Spleen (tissue), 11 donors: ENCODE measurements around the gene CACNA1A. TPM values are rescaled to one million over a fixed set of nuclear protein-coding genes. Genes with fewer than 3 reads are reported as not detected.

Experiments used
- DNase-seq: peaks from one replicate; pipeline ENCODE4 v3.0.0-alpha.2; 2020
- H3K27ac ChIP-seq, 8 donors: fragments of 200-600 bp; sonication (generic) in 7 of 8; 1 replicate in 4 of 8; 2 replicates in 4 of 8; pipeline versions ENCODE4 v1.5.0 to v1.8.0; 2016 to 2021; ENCODE audit warnings: inconsistent platforms in 4 of 8, mild to moderate bottlenecking in 4 of 8, moderate library complexity in 1 of 8
- H3K27me3 ChIP-seq, 7 donors: fragments of 200-600 bp; sonication (generic) in 6 of 7; replicated peaks in 1 of 7; 1 replicate in 4 of 7; 2 replicates in 3 of 7; pipeline versions ENCODE4 v1.5.0 to v1.8.0; 2016 to 2021; ENCODE audit warnings: inconsistent platforms in 3 of 7, mild to moderate bottlenecking in 1 of 7
- H3K36me3 ChIP-seq, 6 donors: fragments of 200-600 bp; sonication (generic) in 5 of 6; 1 replicate in 4 of 6; 2 replicates in 2 of 6; pipeline versions ENCODE4 v1.5.0 to v1.8.0; 2016 to 2021; ENCODE audit warnings: inconsistent platforms in 2 of 6
- H3K4me1 ChIP-seq, 6 donors: fragments of 200-600 bp; sonication (generic) in 5 of 6; 1 replicate in 3 of 6; 2 replicates in 3 of 6; pipeline versions ENCODE4 v1.5.0 to v1.8.0; 2016 to 2021; ENCODE audit warnings: inconsistent platforms in 3 of 6
- H3K4me3 ChIP-seq, 8 donors: fragments of 200-600 bp; sonication (generic) in 7 of 8; 1 replicate in 4 of 8; 2 replicates in 4 of 8; pipeline versions ENCODE4 v1.5.0 to v1.8.0; 2016 to 2021; ENCODE audit warnings: inconsistent platforms in 4 of 8, mild to moderate bottlenecking in 4 of 8, moderate library complexity in 2 of 8
- H3K9me3 ChIP-seq, 8 donors: fragments of 200-600 bp; sonication (generic) in 7 of 8; 1 replicate in 4 of 8; 2 replicates in 4 of 8; pipeline versions ENCODE4 v1.5.0 to v1.8.0; 2016 to 2021; ENCODE audit warnings: inconsistent platforms in 4 of 8
- POLR2A ChIP-seq, 3 donors: fragments of 450-650 bp; IDR thresholded peaks; one replicate each; pipeline ENCODE4 v1.5.1; 2017; ENCODE audit warnings: antibody characterized with exemption in 3 of 3, mild to moderate bottlenecking in 1 of 3
- POLR2AphosphoS5 ChIP-seq, 3 donors: sonication (generic); formaldehyde crosslinking; IDR thresholded peaks; one replicate each; pipeline ENCODE4 v1.5.1; 2017; ENCODE audit warnings: antibody characterized with exemption in 3 of 3
- WGBS, 5 donors: extraction: QIAGEN DNeasy Blood & Tissue Kit in 3 of 5; methylation state at CpG; one replicate each; pipeline versions ENCODE4 v1.1.5 to v1.1.7; 2013 to 2018; 5-methylcytosine and 5-hydroxymethylcytosine counted together
- intact Hi-C: fragments of 100-400 bp; cut with DNase I; formaldehyde crosslinking; loops from one replicate; pipeline ENCODE4 v1.15.0; 2023; ENCODE audit warnings: low total_unique reads
- polyA plus RNA-seq, 3 donors: library from polyadenylated mRNA; stranded (reverse); fragments of 200-250 nt; gene quantifications; one replicate each; pipeline ENCODE4 v1.2.1, GENCODE V29; 2013
- total RNA-seq, 7 donors: library from RNA; depleted of rRNA in 3 of 7; stranded (reverse); fragments of >200 nt in 3 of 7; fragmentation: NEBNext Ultra II Directional in 4 of 7; extraction: Animal tissue kit (Norgen Biotek cat#: 25700) in 4 of 7; gene quantifications; one replicate each; pipeline versions ENCODE4 v1.1.0 to v1.2.1, GENCODE V29; 2016 to 2021
- TF ChIP-seq, protein P1 (sequence below), 11 experiments: fragments of 200-600 bp in 7 of 11; fragments of 450-650 bp in 4 of 11; sonication (generic) in 4 of 11; IDR thresholded peaks in 8 of 11; conservative IDR thresholded peaks in 3 of 11; 1 replicate in 7 of 11; 2 replicates in 4 of 11; pipeline versions ENCODE4 v1.4.0 to v1.8.0; 2016 to 2021; ENCODE audit warnings: antibody characterized with exemption in 11 of 11, inconsistent platforms in 4 of 11, mild to moderate bottlenecking in 1 of 11
- donor health status: healthy with polysubstance abuse.
- donor health status: DM: no; HTN: no; CAD: no; lungs with moderate emphysema.
- donor health status: DM: no; HTN: no; CAD: no.
- donor health status: Bipolar disorder and iron deficiency.
- donor health status: healthy.
- donor health status: DM: no; HTN: no; CAD: no.
- donor health status: DM: yes; HTN: yes; CAD: no.

Gene CACNA1A
- total and polyA plus RNA-seq, 10 donors = 0.39 to 1.9 (median 0.75) TPM

DNA sequence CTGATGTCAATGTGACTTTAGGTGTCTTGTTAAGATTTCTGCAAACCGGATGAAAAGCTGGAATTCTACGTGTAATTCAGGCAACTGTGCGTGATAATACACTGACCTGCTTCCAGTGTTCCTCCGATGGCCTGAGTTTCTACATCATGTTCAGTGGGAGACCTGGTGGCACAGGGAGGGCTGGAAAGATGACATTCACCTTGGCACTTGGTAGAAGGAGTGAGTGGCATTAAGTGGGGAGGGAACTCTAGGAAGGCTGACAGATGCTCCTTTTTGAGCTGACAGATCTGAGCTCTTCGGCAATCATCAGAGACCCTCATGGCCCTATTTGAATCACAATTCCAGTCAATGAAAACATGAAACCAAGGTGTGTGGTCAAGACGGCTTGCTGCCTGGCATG is 4.0 kb downstream of the CACNA1A start:
- peaks cover 0 to 17% (median 8%) of the 10 kb centered on the region in 6 donors for H3K4me1 ChIP-seq
- H3K4me3 ChIP-seq = no peak overlapping the region
- peaks cover 0 to 9% (median 0%) of the 10 kb centered on the region in 8 donors for H3K9me3 ChIP-seq
- H3K27ac ChIP-seq = no peak overlapping the region
- TF ChIP-seq POLR2AphosphoS5 (IDR thresholded peaks at IDR 0.05) = no peak
- no peak for TF ChIP-seq POLR2A (IDR thresholded peaks at IDR 0.05)
- TF ChIP-seq, protein P1, sequence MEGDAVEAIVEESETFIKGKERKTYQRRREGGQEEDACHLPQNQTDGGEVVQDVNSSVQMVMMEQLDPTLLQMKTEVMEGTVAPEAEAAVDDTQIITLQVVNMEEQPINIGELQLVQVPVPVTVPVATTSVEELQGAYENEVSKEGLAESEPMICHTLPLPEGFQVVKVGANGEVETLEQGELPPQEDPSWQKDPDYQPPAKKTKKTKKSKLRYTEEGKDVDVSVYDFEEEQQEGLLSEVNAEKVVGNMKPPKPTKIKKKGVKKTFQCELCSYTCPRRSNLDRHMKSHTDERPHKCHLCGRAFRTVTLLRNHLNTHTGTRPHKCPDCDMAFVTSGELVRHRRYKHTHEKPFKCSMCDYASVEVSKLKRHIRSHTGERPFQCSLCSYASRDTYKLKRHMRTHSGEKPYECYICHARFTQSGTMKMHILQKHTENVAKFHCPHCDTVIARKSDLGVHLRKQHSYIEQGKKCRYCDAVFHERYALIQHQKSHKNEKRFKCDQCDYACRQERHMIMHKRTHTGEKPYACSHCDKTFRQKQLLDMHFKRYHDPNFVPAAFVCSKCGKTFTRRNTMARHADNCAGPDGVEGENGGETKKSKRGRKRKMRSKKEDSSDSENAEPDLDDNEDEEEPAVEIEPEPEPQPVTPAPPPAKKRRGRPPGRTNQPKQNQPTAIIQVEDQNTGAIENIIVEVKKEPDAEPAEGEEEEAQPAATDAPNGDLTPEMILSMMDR (IDR thresholded peaks at IDR 0.05 in 8 of 11, conservative IDR thresholded peaks at IDR 0.05 in 3 of 11) = no peak
- no peak for DNase-seq
- intact Hi-C loops = no loop called here
- H3K27me3 ChIP-seq = peaks cover 0 to 82% (median 31%) of the 10 kb centered on the region in 7 donors
- H3K36me3 ChIP-seq = no peaks in the 10 kb centered on the region
- 87 to 95% (median 88%) methylated on average over 6 of the region's 6 CpGs for WGBS, 5 donors

DNA sequence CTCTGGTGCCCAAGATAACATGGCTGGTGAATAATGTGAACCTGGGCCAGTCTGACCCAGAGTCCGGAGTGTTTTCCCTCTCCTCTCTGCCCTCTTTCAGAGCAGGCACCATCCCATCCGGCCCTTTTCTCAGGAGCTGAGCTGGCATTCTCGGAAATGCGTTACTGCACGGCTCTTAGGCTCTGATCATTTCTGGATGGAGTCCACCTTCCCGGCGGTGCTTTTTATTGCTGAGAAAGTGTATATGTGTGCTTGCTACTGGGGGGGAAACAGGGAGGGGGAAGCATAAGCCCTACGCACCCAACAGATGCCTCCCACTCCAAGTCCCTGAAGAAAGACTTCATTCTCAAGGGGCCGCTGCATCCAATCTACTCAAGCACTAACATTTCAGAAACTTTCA is 6.6 kb downstream of the CACNA1A start:
- H3K4me3 ChIP-seq = no peak overlapping the region
- DNase-seq = no peak
- no peaks in the 10 kb centered on the region for H3K4me1 ChIP-seq
- peaks cover 0 to 61% (median 11%) of the 10 kb centered on the region in 7 donors for H3K27me3 ChIP-seq
- H3K27ac ChIP-seq = no peak overlapping the region
- intact Hi-C loops = no loop called here
- 88 to 94% (median 91%) methylated on average over 9 of the region's 9 CpGs for WGBS, 5 donors
- H3K36me3 ChIP-seq = no peaks in the 10 kb centered on the region
- TF ChIP-seq POLR2AphosphoS5 (IDR thresholded peaks at IDR 0.05) = no peak
- TF ChIP-seq, protein P1 (IDR thresholded peaks at IDR 0.05 in 8 of 11, conservative IDR thresholded peaks at IDR 0.05 in 3 of 11) = no peak
- no peak for TF ChIP-seq POLR2A (IDR thresholded peaks at IDR 0.05)
- peaks cover 0 to 9% (median 0%) of the 10 kb centered on the region in 8 donors for H3K9me3 ChIP-seq

DNA sequence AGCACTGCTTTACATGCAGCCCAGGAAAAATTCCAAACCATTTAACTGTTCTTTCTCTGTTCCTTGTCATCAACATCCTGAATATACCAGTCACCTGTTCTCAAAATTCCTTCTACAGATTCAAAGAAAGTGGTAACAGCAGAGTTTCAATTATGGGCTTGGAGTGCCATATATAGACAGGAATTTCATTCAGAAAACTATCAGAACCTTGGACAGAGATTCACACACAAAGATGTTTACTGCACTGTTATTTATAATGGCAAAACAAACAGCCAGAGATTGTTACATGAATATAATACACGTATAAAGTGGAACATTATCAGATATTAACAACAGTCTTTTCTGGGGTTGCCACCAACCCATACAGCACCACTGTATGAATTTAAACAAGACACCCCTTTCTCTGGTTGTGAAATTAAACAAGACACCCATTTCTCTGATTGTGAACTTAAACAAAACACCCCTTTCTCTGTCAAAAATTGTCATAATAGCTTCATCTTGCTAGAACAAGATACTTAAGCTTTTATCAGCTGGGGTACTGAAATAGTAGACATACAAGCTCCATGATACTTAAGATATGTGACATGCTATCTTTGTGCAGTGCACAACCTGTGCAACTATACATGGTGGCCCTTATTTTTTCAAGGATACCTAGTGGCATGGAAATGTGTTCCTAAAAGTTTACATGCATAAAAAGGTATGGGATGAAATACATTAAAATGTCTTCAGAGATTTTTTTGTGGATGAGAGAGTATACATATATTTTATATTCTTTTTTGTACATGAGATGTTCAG is 12.6 kb downstream of the CACNA1A start:
- H3K36me3 ChIP-seq = no peaks in the 10 kb centered on the region
- H3K4me3 ChIP-seq = no peak overlapping the region
- peaks cover 0 to 31% (median 0%) of the 10 kb centered on the region in 7 donors for H3K27me3 ChIP-seq
- no peak overlapping the region for H3K27ac ChIP-seq
- H3K9me3 ChIP-seq = peaks cover 0 to 15% (median 0%) of the 10 kb centered on the region in 8 donors
- no peak for TF ChIP-seq POLR2A (IDR thresholded peaks at IDR 0.05)
- no peak for TF ChIP-seq POLR2AphosphoS5 (IDR thresholded peaks at IDR 0.05)
- TF ChIP-seq, protein P1 (IDR thresholded peaks at IDR 0.05 in 8 of 11, conservative IDR thresholded peaks at IDR 0.05 in 3 of 11) = no peak
- H3K4me1 ChIP-seq = no peaks in the 10 kb centered on the region
- WGBS, 5 donors = 70 to 93% (median 85%) methylated on average over 1 of the region's 1 CpG
- DNase-seq = no peak
- intact Hi-C loops = no loop called here

DNA sequence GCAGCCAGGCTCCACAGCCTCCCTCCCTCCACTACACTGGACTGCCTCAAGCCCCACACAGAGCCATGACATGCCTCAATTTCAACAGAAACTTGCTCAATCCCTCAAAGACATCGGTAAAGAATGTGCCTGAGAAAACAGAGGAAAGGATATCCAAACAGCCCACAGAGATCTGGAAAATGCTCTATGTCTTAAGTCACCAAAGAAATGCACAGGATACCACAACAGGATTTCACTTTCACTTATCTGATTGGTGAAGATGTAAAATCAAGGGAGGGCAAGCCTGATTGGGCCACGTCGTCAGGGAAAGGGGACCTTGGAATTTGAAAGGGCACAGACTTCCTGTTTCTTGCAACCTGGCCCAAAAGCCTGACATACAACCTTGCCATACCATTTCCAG is 14.2 kb downstream of the CACNA1A start:
- Histone ChIP-seq H3K4me3 (no peak overlapping the region), H3K27me3 (peaks cover 0 to 44% (median 0%) of the 10 kb centered on the region in 7 donors), H3K27ac (no peak overlapping the region), H3K9me3 (peaks cover 0 to 15% (median 0%) of the 10 kb centered on the region in 8 donors), H3K36me3 (no peaks in the 10 kb centered on the region), H3K4me1 (no peaks in the 10 kb centered on the region)
- TF ChIP-seq POLR2AphosphoS5 (IDR thresholded peaks at IDR 0.05) = no peak
- TF ChIP-seq POLR2A (IDR thresholded peaks at IDR 0.05) = no peak
- TF ChIP-seq, protein P1 (IDR thresholded peaks at IDR 0.05 in 8 of 11, conservative IDR thresholded peaks at IDR 0.05 in 3 of 11) = no peak
- WGBS, 5 donors = 4 to 14% (median 12%) methylated on average over 3 of the region's 3 CpGs
- DNase-seq = no peak
- intact Hi-C loops = no loop called here
